ENCODE measurements around the gene MCOLN2.

Gene MCOLN2

GRCh38 chr1:84890566-84890965 lies 106.3 kb downstream of the MCOLN2 start:
- no peak for DNase-seq

GRCh38 chr1:84889437-84889836 lies 107.5 kb downstream of the MCOLN2 start:
- no peak for DNase-seq

GRCh38 chr1:84888753-84889152 lies 108.2 kb downstream of the MCOLN2 start:
- DNase-seq: no peak

GRCh38 chr1:84887261-84887934 lies 109.5 kb downstream of the MCOLN2 start:
- DNase-seq: no peak

- DNase-seq: no peak
These were observed 111.4 kb downstream of the MCOLN2 start for GRCh38 chr1:84885469-84885868.

- no peak for DNase-seq
These were observed 112.1 kb downstream of the MCOLN2 start for GRCh38 chr1:84884671-84885389.

GRCh38 chr1:84883286-84883685 lies 113.6 kb downstream of the MCOLN2 start:
- DNase-seq: no peak

- DNase-seq: no peak
These were observed 119.3 kb downstream of the MCOLN2 start for GRCh38 chr1:84877592-84877991.

- no peak for DNase-seq
These were observed 120.6 kb downstream of the MCOLN2 start for GRCh38 chr1:84876353-84876752.
